LNCaP clone FGC (cell line): ENCODE data around the gene MIEF2.

Experiments
- DNase-seq: peaks from one replicate; pipeline ENCODE4 v3.0.0-alpha.2; 2011; ENCODE audit warnings: low read depth
- H3K4me3 ChIP-seq: 2 replicates; pipeline ENCODE4 v1.5.1; 2011; ENCODE audit warnings: mild to moderate bottlenecking, low read depth, low read length, control low read depth
- TF ChIP-seq, protein P1 (sequence below): IDR thresholded peaks from 2 replicates; pipeline ENCODE4 v1.5.1; 2012; ENCODE audit warnings: mild to moderate bottlenecking; ENCODE audit not compliant: control insufficient read depth, insufficient read depth; ENCODE audit errors: extremely low read depth

The MIEF2 gene

DNA sequence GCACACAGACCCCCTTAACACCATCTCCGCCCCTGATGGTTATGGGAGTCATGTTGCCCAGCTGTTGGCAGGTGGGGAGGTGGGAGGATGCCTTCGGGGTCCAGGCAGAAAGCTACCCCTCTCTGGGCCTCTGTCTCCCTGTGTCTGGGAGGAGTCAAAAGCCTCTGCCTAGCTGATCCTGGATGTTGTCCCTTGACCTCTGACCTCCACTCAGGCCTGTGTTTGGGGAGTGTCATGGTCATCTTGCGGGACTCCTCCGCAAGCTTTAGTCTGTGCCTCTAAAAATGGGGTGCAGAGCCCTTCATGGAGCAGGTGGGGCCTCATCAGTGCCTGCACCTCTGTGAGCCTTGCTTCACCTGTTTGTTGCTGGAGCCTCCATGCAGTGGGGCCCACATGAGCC lies 31.2 kb upstream of the MIEF2 start:
- no peak for DNase-seq
- TF ChIP-seq, protein P1, sequence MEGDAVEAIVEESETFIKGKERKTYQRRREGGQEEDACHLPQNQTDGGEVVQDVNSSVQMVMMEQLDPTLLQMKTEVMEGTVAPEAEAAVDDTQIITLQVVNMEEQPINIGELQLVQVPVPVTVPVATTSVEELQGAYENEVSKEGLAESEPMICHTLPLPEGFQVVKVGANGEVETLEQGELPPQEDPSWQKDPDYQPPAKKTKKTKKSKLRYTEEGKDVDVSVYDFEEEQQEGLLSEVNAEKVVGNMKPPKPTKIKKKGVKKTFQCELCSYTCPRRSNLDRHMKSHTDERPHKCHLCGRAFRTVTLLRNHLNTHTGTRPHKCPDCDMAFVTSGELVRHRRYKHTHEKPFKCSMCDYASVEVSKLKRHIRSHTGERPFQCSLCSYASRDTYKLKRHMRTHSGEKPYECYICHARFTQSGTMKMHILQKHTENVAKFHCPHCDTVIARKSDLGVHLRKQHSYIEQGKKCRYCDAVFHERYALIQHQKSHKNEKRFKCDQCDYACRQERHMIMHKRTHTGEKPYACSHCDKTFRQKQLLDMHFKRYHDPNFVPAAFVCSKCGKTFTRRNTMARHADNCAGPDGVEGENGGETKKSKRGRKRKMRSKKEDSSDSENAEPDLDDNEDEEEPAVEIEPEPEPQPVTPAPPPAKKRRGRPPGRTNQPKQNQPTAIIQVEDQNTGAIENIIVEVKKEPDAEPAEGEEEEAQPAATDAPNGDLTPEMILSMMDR = no peak
- no peak overlapping the region for H3K4me3 ChIP-seq

DNA sequence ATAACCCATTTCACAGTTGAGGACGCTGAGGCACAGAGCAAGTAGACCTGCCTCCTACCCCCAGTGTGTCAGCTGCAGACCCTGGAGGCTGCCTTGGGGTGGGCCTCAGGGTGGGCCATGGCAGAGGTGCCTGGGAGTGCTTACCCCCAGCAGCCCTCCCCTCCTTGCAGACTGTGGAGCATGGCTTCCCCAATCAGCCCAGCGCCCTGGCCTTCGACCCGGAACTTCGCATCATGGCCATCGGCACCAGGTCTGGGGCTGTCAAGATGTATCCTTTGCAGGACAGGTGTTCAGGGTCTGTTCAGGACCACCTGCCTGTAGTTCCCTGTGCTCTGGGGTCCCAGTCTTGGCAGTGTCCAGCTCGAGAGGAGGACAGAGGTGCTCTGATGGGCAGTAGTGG lies 30.7 kb upstream of the MIEF2 start:
- DNase-seq = no peak

DNA sequence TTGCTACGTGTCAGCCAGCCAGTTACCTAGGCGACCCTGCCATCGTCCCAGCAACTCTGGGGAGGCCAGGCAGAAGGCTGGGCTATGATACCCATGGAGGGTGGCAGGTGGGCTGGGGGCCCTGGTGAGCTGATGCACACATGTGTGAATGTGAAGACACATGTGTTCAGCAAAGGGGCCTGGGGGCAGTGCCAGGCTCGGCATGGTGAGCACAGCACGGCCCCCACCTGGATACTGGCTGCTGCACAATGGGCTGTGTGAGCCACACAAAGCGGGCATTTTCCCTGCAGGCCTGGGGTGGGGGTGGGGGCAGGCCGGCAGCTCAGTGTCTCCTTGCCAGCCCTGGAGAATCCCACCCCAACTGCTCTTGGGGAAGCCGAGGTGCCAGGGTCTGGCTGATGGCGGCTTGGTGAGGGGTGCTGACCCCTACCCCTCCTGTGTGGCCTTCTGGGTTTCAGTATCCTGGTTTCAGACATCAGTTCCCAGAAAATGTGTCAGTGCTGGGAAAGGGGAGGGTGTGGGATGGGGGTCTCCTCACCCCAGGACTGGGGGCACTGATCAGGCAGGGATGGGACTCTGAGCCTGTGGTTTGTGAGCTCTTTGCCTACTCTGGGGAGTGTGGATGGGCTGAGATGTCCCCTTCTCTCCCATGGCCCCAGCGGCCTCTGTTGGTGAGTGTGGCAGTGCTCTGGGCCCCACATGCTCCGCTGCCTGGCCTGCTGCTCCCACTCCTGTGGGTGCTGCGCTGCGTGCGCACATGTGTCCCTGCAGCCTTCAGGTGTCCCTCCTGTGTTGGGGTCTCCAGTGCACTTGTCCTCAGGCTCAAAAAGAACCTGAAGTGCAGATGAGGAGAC lies 29.9 kb upstream of the MIEF2 start:
- H3K4me3 ChIP-seq = no peak overlapping the region
- TF ChIP-seq, protein P1 = no peak
- no peak for DNase-seq

More for the DNA sequence above, 30.7 kb upstream of the MIEF2 start:
- no peak overlapping the region for H3K4me3 ChIP-seq
- TF ChIP-seq, protein P1 = no peak

DNA sequence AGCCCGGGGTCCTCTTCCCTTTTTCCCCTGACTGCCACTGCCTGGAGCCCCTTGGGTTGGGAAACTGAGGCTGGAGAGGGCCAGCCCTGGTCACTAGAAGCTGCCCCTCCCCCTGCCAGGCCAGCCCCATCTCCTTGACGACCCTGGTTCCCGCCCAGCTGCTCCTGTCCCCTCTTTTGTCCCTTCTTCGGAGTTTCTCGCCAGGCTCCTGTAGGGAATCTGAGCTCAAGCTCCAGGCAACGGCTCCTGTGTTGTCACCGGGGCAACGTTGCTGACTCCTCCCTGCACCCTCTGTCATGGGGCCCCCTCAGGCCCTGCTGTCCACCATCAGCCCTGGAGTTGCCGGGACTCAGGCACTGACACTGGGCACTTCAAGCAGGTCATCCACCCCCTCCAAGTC lies 29.3 kb upstream of the MIEF2 start:
- H3K4me3 ChIP-seq = no peak overlapping the region
- no peak for DNase-seq
- TF ChIP-seq, protein P1 = no peak

DNA sequence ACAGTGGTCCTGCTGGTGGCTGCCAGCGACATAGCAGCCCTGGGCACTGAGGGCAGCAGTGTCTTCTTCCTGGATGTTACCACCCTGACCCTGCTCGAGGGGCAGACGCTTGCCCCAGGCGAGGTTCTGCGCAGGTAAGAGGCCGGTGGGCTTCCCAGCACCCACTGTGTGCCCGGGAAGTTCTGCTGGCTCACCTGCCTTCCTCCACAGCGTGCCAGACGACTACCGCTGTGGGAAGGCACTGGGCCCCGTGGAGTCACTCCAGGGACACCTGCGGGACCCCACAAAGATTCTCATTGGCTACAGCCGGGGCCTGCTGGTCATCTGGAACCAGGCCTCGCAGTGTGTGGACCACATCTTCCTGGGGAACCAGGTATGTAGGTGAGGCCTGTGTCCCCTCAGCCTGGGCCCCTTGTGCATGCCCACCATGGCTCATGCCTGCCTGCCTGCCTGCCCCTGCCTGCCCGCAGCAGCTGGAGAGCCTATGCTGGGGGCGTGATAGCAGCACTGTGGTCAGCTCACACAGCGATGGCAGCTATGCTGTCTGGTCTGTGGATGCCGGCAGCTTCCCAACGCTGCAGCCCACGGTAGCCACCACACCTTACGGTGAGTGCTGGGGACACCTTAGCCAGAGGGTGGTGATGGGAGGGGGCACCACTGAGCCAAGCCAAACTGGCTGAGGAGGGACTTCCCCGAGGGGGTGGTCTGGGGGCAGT lies 26.5 kb upstream of the MIEF2 start:
- no peak overlapping the region for H3K4me3 ChIP-seq
- TF ChIP-seq, protein P1 = no peak
- no peak for DNase-seq

DNA sequence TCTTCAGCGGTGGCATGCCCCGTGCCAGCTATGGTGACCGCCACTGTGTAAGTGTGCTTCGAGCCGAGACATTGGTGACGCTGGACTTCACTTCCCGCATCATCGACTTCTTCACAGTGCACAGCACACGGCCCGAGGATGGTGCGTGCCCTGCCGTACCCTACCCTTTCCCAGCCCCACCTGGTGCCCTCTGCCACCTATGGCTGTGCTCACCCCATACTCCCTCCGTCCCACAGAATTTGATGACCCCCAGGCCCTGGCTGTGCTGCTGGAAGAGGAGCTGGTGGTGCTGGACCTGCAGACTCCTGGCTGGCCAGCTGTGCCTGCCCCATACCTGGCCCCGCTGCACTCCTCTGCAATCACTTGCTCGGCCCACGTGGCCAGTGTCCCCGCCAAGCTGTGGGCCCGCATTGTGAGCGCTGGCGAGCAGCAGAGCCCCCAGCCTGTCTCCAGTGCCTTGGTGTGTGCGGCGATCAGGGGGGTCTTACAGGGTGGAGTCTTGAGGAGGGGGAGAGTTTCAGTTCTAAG lies 25.5 kb upstream of the MIEF2 start:
- TF ChIP-seq, protein P1 = no peak
- no peak overlapping the region for H3K4me3 ChIP-seq
- no peak for DNase-seq
